ENCODE measurements around the gene GPX2.
"Not testable (repeated sequence)": the region's sequence is repeated elsewhere in the genome, so short reads cannot be mapped to it uniquely, and the experiment has no call there.

GPX2 gene

DNA sequence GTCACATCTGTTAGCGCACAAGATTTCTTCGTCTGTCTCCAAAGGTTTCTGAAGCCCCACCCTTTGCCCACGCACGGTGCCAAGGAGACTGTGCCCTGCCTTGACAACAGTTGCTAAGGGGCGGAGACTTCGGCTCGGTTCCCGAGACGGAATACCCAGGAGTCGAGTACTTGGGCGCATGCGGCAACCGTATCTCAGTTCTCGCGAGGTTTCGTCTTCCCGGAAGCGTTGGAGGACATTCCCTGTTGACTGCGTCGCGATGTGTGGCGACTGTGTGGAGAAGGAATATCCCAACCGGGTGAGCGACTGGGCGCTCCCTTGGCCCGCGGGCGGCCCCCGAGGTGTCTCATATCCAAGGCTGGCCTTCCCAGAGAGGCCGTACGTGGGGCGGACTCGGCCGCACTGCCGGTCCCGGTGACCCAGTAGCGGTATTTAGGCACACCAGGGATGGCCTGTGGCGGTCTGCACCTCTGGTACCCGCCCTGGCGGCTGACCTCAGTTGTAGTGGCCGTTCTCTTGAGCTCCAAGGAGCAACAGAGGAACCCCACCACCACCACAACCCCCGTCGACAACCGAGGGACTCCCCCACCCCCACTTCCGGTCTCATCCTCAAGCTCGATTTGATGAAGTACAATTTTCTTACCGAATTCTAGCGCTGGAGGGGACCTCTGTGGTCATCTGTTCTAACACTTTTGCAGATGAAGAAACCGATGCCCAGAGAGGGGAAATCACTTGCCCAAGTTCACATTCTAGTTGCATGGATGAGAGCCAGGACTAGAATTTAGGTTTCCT is 28.1 kb downstream of the GPX2 start, which contains the start of gene CHURC1:
Gene CHURC1, plus strand, starts transcription at position 219 of the 792 bp plus-strand sequence. Its CDS starts 41 bp downstream, at position 260.
- peak; percentile 92 to 95 for DNase-seq (ENCODE audit: low read depth in 1 of 2, low spot score in 1 of 2)

DNA sequence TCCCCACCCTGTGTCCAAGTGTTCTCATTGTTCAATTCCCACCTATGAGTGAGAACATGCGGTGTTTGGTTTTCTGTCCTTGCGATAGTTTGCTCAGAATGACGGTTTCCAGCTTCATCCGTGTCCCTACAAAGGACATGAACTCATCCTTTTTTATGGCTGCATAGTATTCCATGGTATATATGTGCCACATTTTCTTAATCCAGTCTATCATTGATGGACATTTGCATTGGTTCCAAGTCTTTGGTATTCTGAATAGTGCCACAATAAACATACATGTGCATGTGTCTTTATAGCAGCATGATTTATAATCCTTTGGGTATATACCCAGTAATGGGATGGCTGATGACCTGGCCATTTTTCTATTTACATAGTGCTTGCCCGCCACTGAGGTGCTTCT is 29.1 kb downstream of the GPX2 start:
- DNase-seq (ENCODE audit: low read depth in 1 of 2, low spot score in 1 of 2), result not testable (repeated sequence)

DNA sequence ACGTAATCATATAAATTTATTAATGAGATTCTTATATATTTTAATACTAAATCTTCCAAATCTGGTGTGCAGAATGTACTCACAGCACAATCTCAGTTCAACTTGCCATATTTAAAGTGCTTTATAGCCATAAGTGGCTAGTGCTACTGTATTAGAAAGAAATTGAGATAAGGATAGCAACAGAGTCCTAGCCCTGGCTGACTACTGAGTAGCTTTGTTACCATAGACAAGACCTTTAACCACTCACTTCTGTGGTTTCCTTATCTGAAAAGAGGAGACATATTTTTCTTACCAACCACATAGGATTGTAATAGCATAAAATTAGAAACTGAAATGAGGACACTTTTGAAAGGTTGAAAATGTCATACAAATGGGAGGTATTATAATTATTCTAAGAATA is 30.3 kb downstream of the GPX2 start:
- no peak for DNase-seq (ENCODE audit: low read depth in 1 of 2, low spot score in 1 of 2)

GRCh38 chr14:64910847-64911495 is 31.6 kb downstream of the GPX2 start:
- no peak for DNase-seq (ENCODE audit: low read depth in 1 of 2, low spot score in 1 of 2)

DNA sequence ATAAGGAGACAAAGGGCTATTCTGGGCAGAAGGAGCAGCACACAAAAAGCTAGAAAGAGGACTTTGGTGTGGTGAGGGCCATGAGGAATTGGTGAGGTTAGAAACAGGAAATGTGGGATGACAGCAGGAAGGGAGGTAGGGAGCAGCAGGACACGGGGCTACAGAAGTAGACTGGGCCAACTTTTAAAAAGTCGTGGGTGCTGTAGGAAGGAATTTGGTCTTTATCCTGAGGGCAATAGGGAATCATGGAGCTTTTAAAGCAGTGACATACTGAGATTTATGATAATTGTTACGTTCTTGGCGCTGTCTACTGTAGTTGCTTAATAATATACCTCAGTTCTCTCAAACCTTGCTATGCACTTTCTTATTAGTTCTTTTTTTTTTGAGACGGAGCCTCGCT is 36.5 kb downstream of the GPX2 start:
- no peak for DNase-seq (ENCODE audit: low read depth in 1 of 2, low spot score in 1 of 2)

GRCh38 chr14:64899958-64900357 is 42.6 kb downstream of the GPX2 start:
- no peak for DNase-seq (ENCODE audit: low read depth in 1 of 2, low spot score in 1 of 2)

GRCh38 chr14:64891839-64892375 is 50.6 kb downstream of the GPX2 start:
- DNase-seq (ENCODE audit: low read depth in 1 of 2, low spot score in 1 of 2), result peak in 1 of 2 donors; percentile 4

DNA sequence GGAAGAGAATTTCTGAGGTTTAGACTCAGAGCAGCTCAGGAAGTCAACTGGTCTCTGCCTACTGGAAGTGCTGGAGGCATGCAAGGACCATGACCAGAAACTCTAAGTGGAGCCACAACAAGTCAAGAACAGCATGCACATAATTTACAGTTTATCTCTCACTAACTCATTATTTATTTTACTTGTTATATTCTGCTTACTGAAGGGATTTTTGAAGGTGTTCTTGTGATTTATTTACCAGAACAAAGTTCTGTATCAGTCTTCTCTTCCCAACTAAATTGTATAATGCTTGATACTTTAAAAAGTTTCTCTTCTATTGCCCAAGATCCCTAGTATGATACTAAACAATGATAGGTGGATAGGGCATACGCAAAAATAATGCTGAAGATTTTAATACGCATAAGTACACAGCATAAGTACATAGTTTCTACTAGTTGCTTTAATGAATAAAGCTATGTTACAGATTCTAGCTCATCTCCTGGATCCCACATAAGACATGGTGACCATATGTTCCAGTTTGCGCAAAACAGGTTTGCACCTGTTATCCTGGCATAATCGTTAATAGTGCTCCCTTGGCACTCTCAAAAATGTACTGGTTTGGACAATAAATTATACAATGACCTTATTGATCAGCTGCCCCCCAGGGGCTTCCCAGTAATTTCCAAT is 51.2 kb downstream of the GPX2 start:
- DNase-seq (ENCODE audit: low read depth in 1 of 2, low spot score in 1 of 2), result no peak

GRCh38 chr14:64889352-64889751 is 53.2 kb downstream of the GPX2 start:
- no peak for DNase-seq (ENCODE audit: low read depth in 1 of 2, low spot score in 1 of 2)
